ENCODE results near the gene GXYLT2. TPM values are rescaled to one million over a fixed set of nuclear protein-coding genes. Genes with fewer than 3 reads are reported as not detected.

The GXYLT2 gene
- total RNA-seq, 1 donor from 2014 or later = 31.8 TPM

DNA sequence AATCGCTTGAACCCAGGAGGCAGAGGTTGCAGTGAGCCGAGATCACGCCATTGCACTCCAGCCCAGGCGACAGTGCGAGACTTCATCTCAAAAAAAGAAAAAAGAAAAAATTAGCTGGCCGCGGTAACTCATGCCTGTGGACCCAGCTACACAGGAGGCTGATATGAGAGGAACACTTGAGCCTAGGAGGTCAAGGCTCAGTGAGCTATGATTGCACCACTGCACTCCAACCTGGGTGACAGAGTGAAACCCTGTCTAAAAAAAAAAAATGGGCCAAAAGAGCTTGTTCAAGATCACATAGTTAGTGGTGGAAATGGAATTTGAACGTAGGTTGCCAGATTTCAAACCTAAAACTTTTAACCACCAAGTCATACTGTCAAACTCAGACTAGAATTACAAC, 62.5 kb downstream of the GXYLT2 start:
- Histone ChIP-seq H3K9me3 (ENCODE audit: control insufficient read depth in 3 of 3, low read length in 3 of 3) (no peaks in the 10 kb centered on the region), H3K27ac (ENCODE audit: low read depth, low read length) (no peak overlapping the region), H3K27me3 (ENCODE audit: control insufficient read depth in 3 of 3, insufficient read depth in 3 of 3, low read length in 3 of 3) (no peaks in the 10 kb centered on the region), H3K36me3 (ENCODE audit: control insufficient read depth in 3 of 3, insufficient read depth in 3 of 3, low read length in 3 of 3) (no peaks in the 10 kb centered on the region), H3K4me1 (ENCODE audit: control insufficient read depth in 3 of 3, insufficient read depth in 3 of 3, low read length in 3 of 3) (no peaks in the 10 kb centered on the region), H3K9ac (ENCODE audit: low read depth in 1 of 3, low read length in 3 of 3) (no peak overlapping the region), H3K4me3 (ENCODE audit: low read length in 3 of 3) (no peak overlapping the region)

- Histone ChIP-seq H3K4me1 (ENCODE audit: control insufficient read depth in 3 of 3, insufficient read depth in 3 of 3, low read length in 3 of 3) (no peaks in the 10 kb centered on the region), H3K4me3 (ENCODE audit: low read length in 3 of 3) (no peak overlapping the region), H3K27ac (ENCODE audit: low read depth, low read length) (no peak overlapping the region), H3K9ac (ENCODE audit: low read depth in 1 of 3, low read length in 3 of 3) (no peak overlapping the region), H3K9me3 (ENCODE audit: control insufficient read depth in 3 of 3, low read length in 3 of 3) (no peaks in the 10 kb centered on the region), H3K27me3 (ENCODE audit: control insufficient read depth in 3 of 3, insufficient read depth in 3 of 3, low read length in 3 of 3) (no peaks in the 10 kb centered on the region), H3K36me3 (ENCODE audit: control insufficient read depth in 3 of 3, insufficient read depth in 3 of 3, low read length in 3 of 3) (no peaks in the 10 kb centered on the region)
These were observed 63.0 kb downstream of the GXYLT2 start for GRCh38 chr3:72950801-72951200.

DNA sequence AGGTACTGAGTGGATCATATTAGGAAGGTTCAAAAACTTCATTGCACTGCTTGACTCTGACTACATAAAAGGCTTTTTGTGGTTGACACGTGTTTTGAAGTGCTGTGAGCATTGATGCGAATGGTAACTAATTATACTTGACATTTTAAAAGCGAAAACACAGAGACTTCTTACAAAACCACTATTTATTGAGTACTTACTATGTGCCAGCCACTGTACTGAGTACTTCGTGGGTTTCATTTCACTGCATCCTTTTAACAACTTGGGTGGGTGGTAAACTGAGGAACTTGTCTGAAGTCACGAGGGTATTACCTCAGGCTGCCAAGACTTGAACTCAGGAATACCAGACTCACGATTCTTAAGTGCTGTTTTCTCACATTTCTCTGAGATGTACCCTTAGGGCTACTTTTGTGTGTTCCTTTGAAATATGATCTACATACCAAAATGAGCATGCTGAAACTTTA, 63.4 kb downstream of the GXYLT2 start:
- H3K27me3 ChIP-seq (ENCODE audit: control insufficient read depth in 3 of 3, insufficient read depth in 3 of 3, low read length in 3 of 3) = no peaks in the 10 kb centered on the region
- H3K27ac ChIP-seq (ENCODE audit: low read depth, low read length) = no peak overlapping the region
- no peak overlapping the region for H3K9ac ChIP-seq (ENCODE audit: low read depth in 1 of 3, low read length in 3 of 3)
- H3K9me3 ChIP-seq (ENCODE audit: control insufficient read depth in 3 of 3, low read length in 3 of 3) = no peaks in the 10 kb centered on the region
- H3K4me1 ChIP-seq (ENCODE audit: control insufficient read depth in 3 of 3, insufficient read depth in 3 of 3, low read length in 3 of 3) = no peaks in the 10 kb centered on the region
- no peak overlapping the region for H3K4me3 ChIP-seq (ENCODE audit: low read length in 3 of 3)
- no peaks in the 10 kb centered on the region for H3K36me3 ChIP-seq (ENCODE audit: control insufficient read depth in 3 of 3, insufficient read depth in 3 of 3, low read length in 3 of 3)

DNA sequence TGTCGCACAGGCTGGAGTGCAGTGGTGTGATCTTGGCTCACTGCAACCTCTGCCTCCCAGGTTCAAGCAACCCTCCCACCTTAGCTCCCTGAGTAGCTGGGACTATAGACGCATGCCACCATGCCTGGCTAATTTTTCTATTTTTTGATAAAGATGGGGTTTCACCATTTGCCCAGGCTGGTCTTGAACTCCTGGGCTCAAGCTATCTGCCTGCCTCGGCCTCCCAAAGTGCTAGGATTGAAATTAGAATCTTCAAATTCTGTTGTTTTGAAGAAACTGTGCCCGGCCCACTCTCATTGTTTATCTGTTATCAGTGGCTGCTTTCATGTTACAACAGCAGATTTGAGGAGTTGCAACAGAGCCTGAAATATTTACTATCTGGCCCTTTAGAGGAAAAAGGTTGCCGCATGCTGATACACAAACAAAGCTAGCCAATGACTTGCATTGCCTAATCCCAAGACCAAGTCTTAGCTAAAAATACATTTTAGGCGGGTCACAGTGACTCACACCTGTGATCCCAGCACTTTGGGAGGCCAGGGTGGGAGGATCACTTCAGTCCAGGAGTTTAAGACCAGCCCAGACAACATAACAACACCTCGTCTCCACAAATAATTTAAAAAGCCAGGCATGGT, 65.6 kb downstream of the GXYLT2 start:
- Histone ChIP-seq H3K9me3 (ENCODE audit: control insufficient read depth in 3 of 3, low read length in 3 of 3) (no peaks in the 10 kb centered on the region), H3K27ac (ENCODE audit: low read depth, low read length) (no peak overlapping the region), H3K4me3 (ENCODE audit: low read length in 3 of 3) (no peak overlapping the region), H3K27me3 (ENCODE audit: control insufficient read depth in 3 of 3, insufficient read depth in 3 of 3, low read length in 3 of 3) (no peaks in the 10 kb centered on the region), H3K4me1 (ENCODE audit: control insufficient read depth in 3 of 3, insufficient read depth in 3 of 3, low read length in 3 of 3) (no peaks in the 10 kb centered on the region), H3K36me3 (ENCODE audit: control insufficient read depth in 3 of 3, insufficient read depth in 3 of 3, low read length in 3 of 3) (no peaks in the 10 kb centered on the region), H3K9ac (ENCODE audit: low read depth in 1 of 3, low read length in 3 of 3) (no peak overlapping the region)

- Histone ChIP-seq H3K4me1 (ENCODE audit: control insufficient read depth in 3 of 3, insufficient read depth in 3 of 3, low read length in 3 of 3) (peaks cover 0 to 5% (median 2%) of the 10 kb centered on the region in 3 donors), H3K9me3 (ENCODE audit: control insufficient read depth in 3 of 3, low read length in 3 of 3) (no peaks in the 10 kb centered on the region), H3K9ac (ENCODE audit: low read depth in 1 of 3, low read length in 3 of 3) (no peak overlapping the region), H3K27me3 (ENCODE audit: control insufficient read depth in 3 of 3, insufficient read depth in 3 of 3, low read length in 3 of 3) (no peaks in the 10 kb centered on the region), H3K4me3 (ENCODE audit: low read length in 3 of 3) (no peak overlapping the region), H3K27ac (ENCODE audit: low read depth, low read length) (no peak overlapping the region), H3K36me3 (ENCODE audit: control insufficient read depth in 3 of 3, insufficient read depth in 3 of 3, low read length in 3 of 3) (no peaks in the 10 kb centered on the region)
These were observed 69.5 kb downstream of the GXYLT2 start for GRCh38 chr3:72957297-72957696.

GRCh38 chr3:72959336-72959735, 71.5 kb downstream of the GXYLT2 start:
- Histone ChIP-seq H3K4me1 (ENCODE audit: control insufficient read depth in 3 of 3, insufficient read depth in 3 of 3, low read length in 3 of 3) (peaks cover 0 to 5% (median 2%) of the 10 kb centered on the region in 3 donors), H3K27me3 (ENCODE audit: control insufficient read depth in 3 of 3, insufficient read depth in 3 of 3, low read length in 3 of 3) (no peaks in the 10 kb centered on the region), H3K9me3 (ENCODE audit: control insufficient read depth in 3 of 3, low read length in 3 of 3) (no peaks in the 10 kb centered on the region), H3K9ac (ENCODE audit: low read depth in 1 of 3, low read length in 3 of 3) (no peak overlapping the region), H3K27ac (ENCODE audit: low read depth, low read length) (no peak overlapping the region), H3K36me3 (ENCODE audit: control insufficient read depth in 3 of 3, insufficient read depth in 3 of 3, low read length in 3 of 3) (no peaks in the 10 kb centered on the region), H3K4me3 (ENCODE audit: low read length in 3 of 3) (no peak overlapping the region)

GRCh38 chr3:72960812-72961518, 73.1 kb downstream of the GXYLT2 start:
- H3K4me1 ChIP-seq (ENCODE audit: control insufficient read depth in 3 of 3, insufficient read depth in 3 of 3, low read length in 3 of 3) = peaks cover 0 to 5% (median 2%) of the 10 kb centered on the region in 3 donors
- H3K9ac ChIP-seq (ENCODE audit: low read depth in 1 of 3, low read length in 3 of 3) = no peak overlapping the region
- no peaks in the 10 kb centered on the region for H3K9me3 ChIP-seq (ENCODE audit: control insufficient read depth in 3 of 3, low read length in 3 of 3)
- H3K4me3 ChIP-seq (ENCODE audit: low read length in 3 of 3) = no peak overlapping the region
- no peak overlapping the region for H3K27ac ChIP-seq (ENCODE audit: low read depth, low read length)
- no peaks in the 10 kb centered on the region for H3K36me3 ChIP-seq (ENCODE audit: control insufficient read depth in 3 of 3, insufficient read depth in 3 of 3, low read length in 3 of 3)
- no peaks in the 10 kb centered on the region for H3K27me3 ChIP-seq (ENCODE audit: control insufficient read depth in 3 of 3, insufficient read depth in 3 of 3, low read length in 3 of 3)

DNA sequence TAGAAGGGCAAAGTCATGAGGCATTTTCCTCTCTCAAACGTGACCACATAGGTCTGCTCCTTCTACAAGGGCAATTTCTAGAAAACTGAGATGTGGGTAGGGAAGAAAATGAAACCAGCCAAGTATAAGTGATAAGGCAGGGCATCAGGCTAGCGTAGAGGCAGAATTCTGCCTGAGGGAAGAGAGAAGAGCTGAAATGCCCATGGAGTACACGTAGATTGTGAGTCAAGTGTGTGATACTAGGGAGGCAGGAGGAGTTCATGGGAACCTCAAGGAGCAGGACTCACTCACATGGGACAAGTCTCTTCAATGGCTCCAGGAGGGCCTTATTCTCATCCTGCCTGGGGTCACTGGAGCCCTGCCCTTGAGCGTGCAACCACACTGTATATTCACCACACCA, 73.9 kb downstream of the GXYLT2 start:
- Histone ChIP-seq H3K36me3 (ENCODE audit: control insufficient read depth in 3 of 3, insufficient read depth in 3 of 3, low read length in 3 of 3) (no peaks in the 10 kb centered on the region), H3K27ac (ENCODE audit: low read depth, low read length) (no peak overlapping the region), H3K9me3 (ENCODE audit: control insufficient read depth in 3 of 3, low read length in 3 of 3) (no peaks in the 10 kb centered on the region), H3K4me1 (ENCODE audit: control insufficient read depth in 3 of 3, insufficient read depth in 3 of 3, low read length in 3 of 3) (peaks cover 0 to 5% (median 2%) of the 10 kb centered on the region in 3 donors), H3K27me3 (ENCODE audit: control insufficient read depth in 3 of 3, insufficient read depth in 3 of 3, low read length in 3 of 3) (no peaks in the 10 kb centered on the region), H3K9ac (ENCODE audit: low read depth in 1 of 3, low read length in 3 of 3) (no peak overlapping the region), H3K4me3 (ENCODE audit: low read length in 3 of 3) (no peak overlapping the region)

DNA sequence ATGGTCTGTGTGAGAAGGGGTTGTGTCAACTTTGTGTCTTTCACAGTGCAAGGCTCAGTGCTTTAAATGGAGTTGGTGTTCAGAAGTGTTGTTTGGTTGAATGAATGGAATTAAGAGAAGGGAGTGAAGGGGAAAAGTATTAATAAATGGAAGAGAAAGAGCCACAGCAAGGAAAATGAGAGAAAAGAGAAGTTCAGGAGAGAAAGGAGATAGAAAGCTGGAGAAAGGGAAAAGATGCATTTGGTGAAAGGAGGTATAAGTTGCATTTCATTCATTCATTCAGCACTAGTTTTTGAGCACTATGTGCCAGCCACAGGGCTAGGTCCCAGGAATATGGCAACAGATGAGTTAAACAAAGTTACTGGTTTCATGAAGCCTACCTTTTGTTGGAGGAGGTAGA, 74.5 kb downstream of the GXYLT2 start:
- H3K4me1 ChIP-seq (ENCODE audit: control insufficient read depth in 3 of 3, insufficient read depth in 3 of 3, low read length in 3 of 3) = peaks cover 0 to 5% (median 2%) of the 10 kb centered on the region in 3 donors
- no peak overlapping the region for H3K27ac ChIP-seq (ENCODE audit: low read depth, low read length)
- H3K9me3 ChIP-seq (ENCODE audit: control insufficient read depth in 3 of 3, low read length in 3 of 3) = no peaks in the 10 kb centered on the region
- no peaks in the 10 kb centered on the region for H3K36me3 ChIP-seq (ENCODE audit: control insufficient read depth in 3 of 3, insufficient read depth in 3 of 3, low read length in 3 of 3)
- H3K27me3 ChIP-seq (ENCODE audit: control insufficient read depth in 3 of 3, insufficient read depth in 3 of 3, low read length in 3 of 3) = no peaks in the 10 kb centered on the region
- no peak overlapping the region for H3K9ac ChIP-seq (ENCODE audit: low read depth in 1 of 3, low read length in 3 of 3)
- H3K4me3 ChIP-seq (ENCODE audit: low read length in 3 of 3) = no peak overlapping the region

DNA sequence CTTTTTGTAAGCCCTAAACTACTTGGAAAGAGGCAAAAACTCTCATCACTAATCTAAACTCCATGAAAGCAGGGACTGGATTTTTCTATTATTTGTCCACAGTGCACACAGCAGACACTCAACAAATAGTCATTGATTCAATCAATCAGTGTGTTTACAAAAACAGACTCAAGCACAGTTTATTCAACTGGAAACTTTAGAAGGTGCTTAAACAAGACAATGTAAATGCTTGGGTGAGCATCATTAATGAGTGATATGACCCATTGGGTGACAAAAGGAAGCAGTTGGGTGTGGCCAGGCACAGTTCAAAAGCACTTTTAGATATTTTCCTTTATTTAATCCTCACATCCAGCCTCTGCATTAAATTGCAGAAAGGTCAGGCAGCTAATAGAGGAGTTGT, 76.8 kb downstream of the GXYLT2 start:
- H3K9me3 ChIP-seq (ENCODE audit: control insufficient read depth in 3 of 3, low read length in 3 of 3) = no peaks in the 10 kb centered on the region
- no peaks in the 10 kb centered on the region for H3K27me3 ChIP-seq (ENCODE audit: control insufficient read depth in 3 of 3, insufficient read depth in 3 of 3, low read length in 3 of 3)
- H3K4me3 ChIP-seq (ENCODE audit: low read length in 3 of 3) = no peak overlapping the region
- no peak overlapping the region for H3K9ac ChIP-seq (ENCODE audit: low read depth in 1 of 3, low read length in 3 of 3)
- H3K4me1 ChIP-seq (ENCODE audit: control insufficient read depth in 3 of 3, insufficient read depth in 3 of 3, low read length in 3 of 3) = peaks cover 0 to 5% (median 2%) of the 10 kb centered on the region in 3 donors
- no peak overlapping the region for H3K27ac ChIP-seq (ENCODE audit: low read depth, low read length)
- H3K36me3 ChIP-seq (ENCODE audit: control insufficient read depth in 3 of 3, insufficient read depth in 3 of 3, low read length in 3 of 3) = peaks cover 0 to 6% (median 0%) of the 10 kb centered on the region in 3 donors

All from skeletal muscle tissue (tissue), 4 donors.